Cardiac muscle cell (in vitro differentiated cells and primary cell): ENCODE measurements around the gene C2CD4A. TPM values are rescaled to one million over a fixed set of nuclear protein-coding genes. Genes with fewer than 3 reads are reported as not detected.

Source experiments
- DNase-seq, 2 donors: peaks; one replicate each; pipeline versions ENCODE4 v3.0.0 to v3.0.0-alpha.2; 2010 to 2017; ENCODE audit warnings: low read depth in 1 of 2, low spot score in 1 of 2
- H3K27ac ChIP-seq: fragments of 200-600 bp; sonication (generic); 2 replicates; pipeline ENCODE4 v1.5.1; 2016
- H3K27me3 ChIP-seq: fragments of 200-600 bp; sonication (generic); 2 replicates; pipeline ENCODE4 v1.6.0; 2016; ENCODE audit warnings: control low read depth
- H3K36me3 ChIP-seq: fragments of 200-600 bp; sonication (generic); 2 replicates; pipeline ENCODE4 v1.5.1; 2016; ENCODE audit warnings: control low read depth
- H3K4me1 ChIP-seq: fragments of 200-600 bp; sonication (generic); 2 replicates; pipeline ENCODE4 v1.8.1; 2017; ENCODE audit warnings: low read depth, mild to moderate bottlenecking, mixed run types
- H3K4me3 ChIP-seq: fragments of 200-600 bp; sonication (generic); 2 replicates; pipeline ENCODE4 v1.5.1; 2016; ENCODE audit warnings: mild to moderate bottlenecking
- H3K9me3 ChIP-seq: fragments of 200-600 bp; sonication (generic); 2 replicates; pipeline ENCODE4 v1.5.1; 2017; ENCODE audit warnings: low read depth, mild to moderate bottlenecking, control low read depth
- CTCF ChIP-seq: IDR thresholded peaks from 2 replicates; pipeline ENCODE4 v1.5.1; 2012; ENCODE audit warnings: low read depth, mild to moderate bottlenecking, low read length
- polyA plus RNA-seq: library from polyadenylated mRNA; unstranded; fragments of >200 nt; fragmentation: Nextera tagmentation; extraction: Ambion mirVana; gene quantifications from 2 replicates; pipeline ENCODE4 v1.2.1, GENCODE V29; 2016
- total RNA-seq: library from RNA; depleted of rRNA; stranded (reverse); fragments of >200 nt; gene quantifications from 2 replicates; pipeline ENCODE4 v1.2.3, GENCODE V29; 2016

Gene C2CD4A
- total and polyA plus RNA-seq, 2 experiments from 2014 or later: not detected

DNA sequence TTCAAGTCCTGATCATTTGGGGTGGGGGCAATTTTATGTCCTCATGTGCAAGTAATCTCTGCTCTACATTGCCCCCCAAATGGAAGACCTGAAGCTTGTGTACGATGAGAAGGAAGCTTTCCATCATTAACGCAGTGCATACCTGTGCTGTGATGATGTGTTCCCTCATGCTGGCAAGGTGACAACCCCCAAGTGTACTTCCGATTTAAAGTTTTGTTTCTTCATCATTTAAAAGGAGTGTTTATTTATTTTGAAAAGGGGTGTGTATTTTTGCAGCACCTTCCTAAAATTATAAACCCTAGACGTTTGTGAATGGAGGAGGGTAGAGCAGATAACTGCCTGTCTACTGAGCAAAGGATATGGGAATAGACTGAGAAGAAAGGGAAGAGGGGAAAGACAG is 45.3 kb downstream of the C2CD4A start:
- no peaks in the 10 kb centered on the region for H3K36me3 ChIP-seq
- TF ChIP-seq CTCF: no peak
- H3K27me3 ChIP-seq: no peaks in the 10 kb centered on the region
- H3K4me1 ChIP-seq: no peaks in the 10 kb centered on the region
- no peaks in the 10 kb centered on the region for H3K9me3 ChIP-seq
- DNase-seq: no peak
- no peak overlapping the region for H3K27ac ChIP-seq
- no peak overlapping the region for H3K4me3 ChIP-seq

- Histone ChIP-seq H3K4me1 (no peaks in the 10 kb centered on the region), H3K27me3 (no peaks in the 10 kb centered on the region), H3K27ac (no peak overlapping the region), H3K9me3 (no peaks in the 10 kb centered on the region), H3K4me3 (no peak overlapping the region), H3K36me3 (no peaks in the 10 kb centered on the region)
- no peak for TF ChIP-seq CTCF
- DNase-seq: peak in 1 of 2 donors; percentile 70
Observed at GRCh38 chr15:62112616-62113593, 46.1 kb downstream of the C2CD4A start.

DNA sequence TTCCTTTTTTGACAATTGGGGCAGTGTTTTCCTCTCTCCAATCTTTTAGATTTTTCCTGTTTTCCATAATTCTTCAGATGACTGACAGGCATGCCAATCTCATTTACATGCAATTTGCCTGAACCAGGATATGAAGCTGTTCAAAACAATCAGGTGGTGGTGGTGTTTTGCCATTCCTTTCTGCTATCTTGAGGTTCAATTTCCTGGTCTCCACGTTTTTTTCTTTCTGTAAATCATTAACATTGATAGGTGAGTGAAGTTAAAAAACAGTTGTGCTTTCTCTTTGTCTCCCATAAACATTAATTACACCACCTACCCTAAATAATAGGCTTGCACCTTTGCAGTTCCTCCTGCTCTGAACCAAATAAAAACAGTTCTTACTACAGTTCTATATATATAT is 49.1 kb downstream of the C2CD4A start:
- H3K27ac ChIP-seq: no peak overlapping the region
- H3K9me3 ChIP-seq: no peaks in the 10 kb centered on the region
- no peak for DNase-seq
- H3K36me3 ChIP-seq: no peaks in the 10 kb centered on the region
- H3K4me3 ChIP-seq: no peak overlapping the region
- no peaks in the 10 kb centered on the region for H3K4me1 ChIP-seq
- TF ChIP-seq CTCF: no peak
- no peaks in the 10 kb centered on the region for H3K27me3 ChIP-seq

GRCh38 chr15:62118520-62119226 is 51.9 kb downstream of the C2CD4A start:
- Histone ChIP-seq H3K4me3 (no peak overlapping the region), H3K27ac (no peak overlapping the region), H3K36me3 (no peaks in the 10 kb centered on the region), H3K27me3 (no peaks in the 10 kb centered on the region), H3K9me3 (no peaks in the 10 kb centered on the region), H3K4me1 (no peaks in the 10 kb centered on the region)
- no peak for TF ChIP-seq CTCF
- peak in 1 of 2 donors; percentile 9 for DNase-seq

GRCh38 chr15:62119227-62119864 is 52.6 kb downstream of the C2CD4A start:
- DNase-seq: peak in 1 of 2 donors; percentile 95
- H3K27ac ChIP-seq: no peak overlapping the region
- H3K36me3 ChIP-seq: no peaks in the 10 kb centered on the region
- TF ChIP-seq CTCF: no peak
- no peaks in the 10 kb centered on the region for H3K4me1 ChIP-seq
- no peak overlapping the region for H3K4me3 ChIP-seq
- no peaks in the 10 kb centered on the region for H3K9me3 ChIP-seq
- no peaks in the 10 kb centered on the region for H3K27me3 ChIP-seq
